NCI-H1092 (cell line): ENCODE measurements around the gene BHLHE23.

Experiments used
- DNase-seq: peaks from one replicate; lab custom pipeline; 2025; lab: John Stamatoyannopoulos, UW

The BHLHE23 gene

GRCh38 chr20:62972845-62973745, 33.7 kb downstream of the BHLHE23 start:
- DNase-seq = no peak

GRCh38 chr20:62971950-62972844, 34.6 kb downstream of the BHLHE23 start:
- DNase-seq = peak; percentile 72

GRCh38 chr20:62971211-62971949, 35.4 kb downstream of the BHLHE23 start:
- DNase-seq = no peak

- DNase-seq = no peak
These were observed 36.2 kb downstream of the BHLHE23 start for GRCh38 chr20:62970307-62971210.

- no peak for DNase-seq
These were observed 36.8 kb downstream of the BHLHE23 start for GRCh38 chr20:62969939-62970306.

- no peak for DNase-seq
These were observed 37.5 kb downstream of the BHLHE23 start for GRCh38 chr20:62969179-62969760.

- DNase-seq = no peak
These were observed 38.2 kb downstream of the BHLHE23 start for GRCh38 chr20:62968378-62969178.

- no peak for DNase-seq
These were observed 39.0 kb downstream of the BHLHE23 start for GRCh38 chr20:62967628-62968351.

GRCh38 chr20:62967149-62967501, 39.6 kb downstream of the BHLHE23 start:
- DNase-seq = no peak

GRCh38 chr20:62966212-62967148, 40.3 kb downstream of the BHLHE23 start:
- DNase-seq = no peak

GRCh38 chr20:62965363-62965771, 41.4 kb downstream of the BHLHE23 start:
- DNase-seq = no peak

GRCh38 chr20:62964700-62965099, 42.1 kb downstream of the BHLHE23 start:
- DNase-seq = no peak

GRCh38 chr20:62963614-62964397, 43.0 kb downstream of the BHLHE23 start:
- no peak for DNase-seq

GRCh38 chr20:62962891-62963613, 43.7 kb downstream of the BHLHE23 start:
- DNase-seq = no peak

GRCh38 chr20:62962221-62962879, 44.4 kb downstream of the BHLHE23 start:
- no peak for DNase-seq

- no peak for DNase-seq
These were observed 45.0 kb downstream of the BHLHE23 start for GRCh38 chr20:62961799-62962198.
